Panc1 (cell line): Measurements from ENCODE around the gene LHFPL3. TPM values are rescaled to one million over a fixed set of nuclear protein-coding genes. Genes with fewer than 3 reads are reported as not detected.

ENCODE experiments used
- ATAC-seq: fragments of 200-7000 bp; cut with Tn5 transposase; 2 replicates; pipeline ENCODE4 v1.9.1; 2020; ENCODE audit warnings: mild to moderate bottlenecking, moderate library complexity
- BruUV-seq: library from RNA; stranded (reverse); fragments of 400-500 nt; replicated peaks from 2 replicates; lab custom pipeline; 2021; lab: Mats Ljungman, UMichigan
- CTCF ChIA-PET: fragments of 300-600 bp; sonication (Branson Sonifier 250); formaldehyde crosslinking; loops from one replicate; lab custom pipeline; 2022; ENCODE audit warnings: antibody characterized with exemption; lab: Charles Lee
- POLR2A ChIA-PET: fragments of 300-600 bp; sonication (Branson Sonifier 250); formaldehyde crosslinking; loops from one replicate; lab custom pipeline; 2022; ENCODE audit warnings: antibody characterized with exemption; lab: Charles Lee
- DNase-seq: peaks from one replicate; pipeline ENCODE4 v3.0.0-alpha.2; 2010; ENCODE audit warnings: low read depth, low spot score
- H3K27ac ChIP-seq: 2 replicates; pipeline ENCODE4 v1.5.1; 2011; ENCODE audit warnings: mild to moderate bottlenecking, low read length, inconsistent platforms
- H3K27me3 ChIP-seq: fragments of 200-500 bp; sonication (Bioruptor generic); 2 replicates; pipeline ENCODE4 v1.6.0; 2014; ENCODE audit warnings: low read length, inconsistent platforms; ENCODE audit not compliant: control insufficient read depth, insufficient read depth
- H3K36me3 ChIP-seq: fragments of 200-500 bp; sonication (Bioruptor generic); 2 replicates; pipeline ENCODE4 v1.5.1; 2014; ENCODE audit warnings: inconsistent platforms, mild to moderate bottlenecking, low read length, moderate library complexity; ENCODE audit not compliant: control insufficient read depth, insufficient read depth
- H3K4me1 ChIP-seq: 2 replicates; pipeline ENCODE4 v1.5.1; 2011; ENCODE audit warnings: inconsistent platforms, mild to moderate bottlenecking, low read length, moderate library complexity; ENCODE audit not compliant: control insufficient read depth, insufficient read depth
- H3K4me3 ChIP-seq, 2 experiments: 2 replicates each; pipeline ENCODE4 v1.5.1; 2011 to 2012; ENCODE audit warnings: low read depth in 2 of 2, low read length in 2 of 2, mild to moderate bottlenecking in 2 of 2, inconsistent platforms in 1 of 2, moderate library complexity in 1 of 2
- H3K9me3 ChIP-seq: fragments of 200-500 bp; sonication (Bioruptor generic); 2 replicates; pipeline ENCODE4 v1.5.1; 2014; ENCODE audit warnings: low read depth, mild to moderate bottlenecking, inconsistent platforms, low read length, moderate library complexity; ENCODE audit not compliant: control insufficient read depth, insufficient read depth
- POLR2AphosphoS5 ChIP-seq: IDR thresholded peaks from 2 replicates; pipeline ENCODE4 v1.6.1; 2012; ENCODE audit warnings: mild to moderate bottlenecking, low read depth, low read length, moderate library complexity
- SIN3A ChIP-seq: IDR thresholded peaks from 2 replicates; pipeline ENCODE4 v1.6.1; 2012; ENCODE audit warnings: low read depth, mild to moderate bottlenecking, low read length, moderate library complexity, borderline replicate concordance; ENCODE audit not compliant: insufficient read depth
- TCF7L2 ChIP-seq: IDR thresholded peaks from 2 replicates; pipeline ENCODE4 v1.6.1; 2011; ENCODE audit warnings: mild to moderate bottlenecking, low read depth, low read length, inconsistent platforms
- in situ Hi-C: cut with HindIII; loops from 2 replicates; pipeline ENCODE4 v1.10.0; 2016; ENCODE audit warnings: low sequenced_read_pairs, low pct_unique_long_range_greater_than_20kb
- intact Hi-C: fragments of 100-400 bp; cut with micrococcal nuclease; formaldehyde crosslinking; loops from one replicate; pipeline ENCODE4 v1.10.0; 2022; ENCODE audit not compliant: unreplicated experiment
- total RNA-seq: library from RNA; stranded (reverse); gene quantifications from one replicate; pipeline ENCODE4 v1.2.1, GENCODE V29; 2021; ENCODE audit not compliant: unreplicated experiment
- TF ChIP-seq, protein P1 (sequence below): fragments of 450-650 bp; IDR thresholded peaks from 2 replicates; pipeline ENCODE4 v1.5.1; 2017; ENCODE audit warnings: mild to moderate bottlenecking
- TF ChIP-seq, protein P2 (sequence below), 2 experiments: IDR thresholded peaks; 2 replicates each; pipeline ENCODE4 v1.6.1; 2011 to 2012; ENCODE audit warnings: low read depth in 2 of 2, control low read depth in 1 of 2, low read length in 1 of 2, mild to moderate bottlenecking in 1 of 2, moderate library complexity in 1 of 2; ENCODE audit not compliant: insufficient read depth in 1 of 2

Gene LHFPL3
- total RNA-seq, 1 experiment from 2014 or later = not detected

DNA sequence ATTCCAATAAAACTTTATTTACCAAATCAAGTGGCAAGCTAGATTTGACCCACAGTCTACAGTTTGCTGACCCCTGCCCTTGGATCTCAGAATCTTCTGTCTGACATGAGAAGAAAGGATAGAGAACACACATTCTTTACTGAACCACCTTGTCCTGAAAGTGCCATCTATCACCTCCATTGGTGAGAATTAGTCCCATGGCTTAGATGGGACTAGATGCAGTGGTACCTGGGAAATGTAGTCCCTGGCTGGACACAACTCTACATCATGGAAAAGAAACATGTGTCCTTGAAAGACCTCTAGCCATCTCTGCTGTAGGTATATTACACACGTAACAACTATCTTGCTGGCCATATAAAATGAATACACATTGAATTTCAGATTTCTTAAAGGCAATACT, 336.2 kb downstream of the LHFPL3 start:
- H3K4me3 ChIP-seq = no peak overlapping the region
- no peaks in the 10 kb centered on the region for H3K36me3 ChIP-seq
- TF ChIP-seq SIN3A (no peak), POLR2AphosphoS5 (no peak), TCF7L2 (no peak)
- TF ChIP-seq, protein P1, sequence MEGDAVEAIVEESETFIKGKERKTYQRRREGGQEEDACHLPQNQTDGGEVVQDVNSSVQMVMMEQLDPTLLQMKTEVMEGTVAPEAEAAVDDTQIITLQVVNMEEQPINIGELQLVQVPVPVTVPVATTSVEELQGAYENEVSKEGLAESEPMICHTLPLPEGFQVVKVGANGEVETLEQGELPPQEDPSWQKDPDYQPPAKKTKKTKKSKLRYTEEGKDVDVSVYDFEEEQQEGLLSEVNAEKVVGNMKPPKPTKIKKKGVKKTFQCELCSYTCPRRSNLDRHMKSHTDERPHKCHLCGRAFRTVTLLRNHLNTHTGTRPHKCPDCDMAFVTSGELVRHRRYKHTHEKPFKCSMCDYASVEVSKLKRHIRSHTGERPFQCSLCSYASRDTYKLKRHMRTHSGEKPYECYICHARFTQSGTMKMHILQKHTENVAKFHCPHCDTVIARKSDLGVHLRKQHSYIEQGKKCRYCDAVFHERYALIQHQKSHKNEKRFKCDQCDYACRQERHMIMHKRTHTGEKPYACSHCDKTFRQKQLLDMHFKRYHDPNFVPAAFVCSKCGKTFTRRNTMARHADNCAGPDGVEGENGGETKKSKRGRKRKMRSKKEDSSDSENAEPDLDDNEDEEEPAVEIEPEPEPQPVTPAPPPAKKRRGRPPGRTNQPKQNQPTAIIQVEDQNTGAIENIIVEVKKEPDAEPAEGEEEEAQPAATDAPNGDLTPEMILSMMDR = no peak
- TF ChIP-seq, protein P2, sequence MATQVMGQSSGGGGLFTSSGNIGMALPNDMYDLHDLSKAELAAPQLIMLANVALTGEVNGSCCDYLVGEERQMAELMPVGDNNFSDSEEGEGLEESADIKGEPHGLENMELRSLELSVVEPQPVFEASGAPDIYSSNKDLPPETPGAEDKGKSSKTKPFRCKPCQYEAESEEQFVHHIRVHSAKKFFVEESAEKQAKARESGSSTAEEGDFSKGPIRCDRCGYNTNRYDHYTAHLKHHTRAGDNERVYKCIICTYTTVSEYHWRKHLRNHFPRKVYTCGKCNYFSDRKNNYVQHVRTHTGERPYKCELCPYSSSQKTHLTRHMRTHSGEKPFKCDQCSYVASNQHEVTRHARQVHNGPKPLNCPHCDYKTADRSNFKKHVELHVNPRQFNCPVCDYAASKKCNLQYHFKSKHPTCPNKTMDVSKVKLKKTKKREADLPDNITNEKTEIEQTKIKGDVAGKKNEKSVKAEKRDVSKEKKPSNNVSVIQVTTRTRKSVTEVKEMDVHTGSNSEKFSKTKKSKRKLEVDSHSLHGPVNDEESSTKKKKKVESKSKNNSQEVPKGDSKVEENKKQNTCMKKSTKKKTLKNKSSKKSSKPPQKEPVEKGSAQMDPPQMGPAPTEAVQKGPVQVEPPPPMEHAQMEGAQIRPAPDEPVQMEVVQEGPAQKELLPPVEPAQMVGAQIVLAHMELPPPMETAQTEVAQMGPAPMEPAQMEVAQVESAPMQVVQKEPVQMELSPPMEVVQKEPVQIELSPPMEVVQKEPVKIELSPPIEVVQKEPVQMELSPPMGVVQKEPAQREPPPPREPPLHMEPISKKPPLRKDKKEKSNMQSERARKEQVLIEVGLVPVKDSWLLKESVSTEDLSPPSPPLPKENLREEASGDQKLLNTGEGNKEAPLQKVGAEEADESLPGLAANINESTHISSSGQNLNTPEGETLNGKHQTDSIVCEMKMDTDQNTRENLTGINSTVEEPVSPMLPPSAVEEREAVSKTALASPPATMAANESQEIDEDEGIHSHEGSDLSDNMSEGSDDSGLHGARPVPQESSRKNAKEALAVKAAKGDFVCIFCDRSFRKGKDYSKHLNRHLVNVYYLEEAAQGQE (IDR thresholded peaks at IDR 0.05; ENCODE audit: insufficient read depth in 1 of 2, low read depth in 2 of 2, low read length in 1 of 2) = no peak
- H3K27me3 ChIP-seq = no peaks in the 10 kb centered on the region
- H3K27ac ChIP-seq = no peak overlapping the region
- DNase-seq = no peak
- H3K9me3 ChIP-seq = no peaks in the 10 kb centered on the region
- ATAC-seq = no peak
- no peaks in the 10 kb centered on the region for H3K4me1 ChIP-seq
- BruUV-seq = no TSS peak
- intact Hi-C loops = no loop called here
- POLR2A ChIA-PET = no interaction called here
- in situ Hi-C loops = no loop called here
- CTCF ChIA-PET = no interaction called here

DNA sequence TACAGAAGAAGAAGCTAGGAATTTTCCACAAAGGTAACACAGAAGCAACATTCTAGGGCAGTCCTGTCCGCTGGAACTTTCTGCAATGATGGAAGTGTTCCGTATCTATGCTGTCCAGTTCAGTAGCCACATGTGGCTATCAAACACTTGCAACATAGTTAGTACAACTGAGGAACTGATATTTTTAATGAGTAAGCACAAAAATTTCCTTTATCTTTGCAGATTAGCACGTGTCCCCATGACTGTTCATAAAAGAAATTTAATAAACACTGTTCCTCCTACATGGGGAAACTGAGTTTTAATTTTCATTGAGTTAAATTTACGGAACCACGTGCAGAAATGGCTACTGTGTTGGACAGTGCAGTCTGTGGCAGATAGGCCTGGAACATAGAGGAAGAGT, 349.2 kb downstream of the LHFPL3 start:
- Histone ChIP-seq H3K36me3 (no peaks in the 10 kb centered on the region), H3K4me1 (no peaks in the 10 kb centered on the region), H3K4me3 (no peak overlapping the region), H3K27ac (no peak overlapping the region), H3K9me3 (no peaks in the 10 kb centered on the region), H3K27me3 (peaks cover 5% of the 10 kb centered on the region)
- ChIA-PET POLR2A (no interaction called here), CTCF (no interaction called here)
- ATAC-seq (no peak), DNase-seq (no peak)
- no peak for TF ChIP-seq SIN3A
- TF ChIP-seq, protein P2 (IDR thresholded peaks at IDR 0.05; ENCODE audit: insufficient read depth in 1 of 2, low read depth in 2 of 2, low read length in 1 of 2) = no peak
- TF ChIP-seq, protein P1 = no peak
- no peak for TF ChIP-seq TCF7L2
- no peak for TF ChIP-seq POLR2AphosphoS5
- no TSS peak for BruUV-seq
- intact Hi-C loops (no loop called here), in situ Hi-C loops (no loop called here)
